Osteoblast (primary cell): Measurements from ENCODE around the gene LRRN2. TPM values are rescaled to one million over a fixed set of nuclear protein-coding genes. Genes with fewer than 3 reads are reported as not detected.
A peak's percentile ranks its signal among the peaks of the same experiment; 100 is the strongest.

Experiments used
- DNase-seq: peaks from one replicate; pipeline ENCODE4 v3.0.0; 2011; ENCODE audit warnings: low spot score, mixed read lengths; ENCODE audit not compliant: insufficient read length; ENCODE audit errors: missing footprints
- H2AFZ ChIP-seq: 2 replicates; pipeline ENCODE4 v1.6.0; 2011; ENCODE audit warnings: mild to moderate bottlenecking, low read length
- H3K27ac ChIP-seq: 2 replicates; pipeline ENCODE4 v1.5.1; 2011; ENCODE audit warnings: mild to moderate bottlenecking, low read depth, low read length, moderate library complexity
- H3K27me3 ChIP-seq: 2 replicates; pipeline ENCODE4 v1.6.0; 2012; ENCODE audit warnings: mild to moderate bottlenecking, control low read depth, inconsistent platforms, low read length, moderate library complexity; ENCODE audit not compliant: insufficient read depth
- H3K36me3 ChIP-seq: 2 replicates; pipeline ENCODE4 v1.5.1; 2011; ENCODE audit warnings: mild to moderate bottlenecking, low read length, control low read depth, moderate library complexity; ENCODE audit not compliant: insufficient read depth
- H3K4me1 ChIP-seq: 2 replicates; pipeline ENCODE4 v1.5.1; 2011; ENCODE audit warnings: mild to moderate bottlenecking, low read length, control low read depth, moderate library complexity; ENCODE audit not compliant: insufficient read depth
- H3K4me2 ChIP-seq: 2 replicates; pipeline ENCODE4 v1.6.0; 2011; ENCODE audit warnings: mild to moderate bottlenecking, low read length; ENCODE audit not compliant: insufficient read depth
- H3K4me3 ChIP-seq: fragments of 200-600 bp; sonication (generic); 3 replicates; pipeline ENCODE4 v1.5.1; 2012; ENCODE audit warnings: mild to moderate bottlenecking, low read length, inconsistent platforms; ENCODE audit not compliant: insufficient read depth
- H3K79me2 ChIP-seq: 2 replicates; pipeline ENCODE4 v1.6.0; 2012; ENCODE audit warnings: mild to moderate bottlenecking, low read length, control low read depth, inconsistent platforms; ENCODE audit not compliant: insufficient read depth
- H3K9me3 ChIP-seq: 2 replicates; pipeline ENCODE4 v1.5.1; 2011; ENCODE audit warnings: low read depth, low read length, control low read depth
- H4K20me1 ChIP-seq: 2 replicates; pipeline ENCODE4 v1.6.0; 2012; ENCODE audit warnings: mild to moderate bottlenecking, low read length, control low read depth; ENCODE audit not compliant: insufficient read depth
- CTCF ChIP-seq: IDR thresholded peaks from 2 replicates; pipeline ENCODE4 v1.5.1; 2011; ENCODE audit warnings: mild to moderate bottlenecking, low read depth, low read length, moderate library complexity; ENCODE audit errors: extremely low read depth
- total RNA-seq: library from RNA; depleted of rRNA; stranded (reverse); fragments of >200 nt; gene quantifications from 2 replicates; pipeline ENCODE4 v1.2.3, GENCODE V29; 2012

The LRRN2 gene
- total RNA-seq, 1 donor = under 0.01 TPM

- Histone ChIP-seq H3K9me3 (no peaks in the 10 kb centered on the region), H3K4me2 (no peak overlapping the region), H4K20me1 (no peaks in the 10 kb centered on the region), H3K36me3 (no peaks in the 10 kb centered on the region), H3K27ac (no peak overlapping the region), H3K79me2 (no peaks in the 10 kb centered on the region), H3K4me1 (no peaks in the 10 kb centered on the region), H3K27me3 (peaks cover 18% of the 10 kb centered on the region), H3K4me3 (no peak overlapping the region), H2AFZ (no peak overlapping the region)
- DNase-seq = no peak
- no peak for TF ChIP-seq CTCF
Observed at GRCh38 chr1:204702552-204703267, 17.2 kb upstream of the LRRN2 start.

- Histone ChIP-seq H3K4me3 (no peak overlapping the region), H3K9me3 (no peaks in the 10 kb centered on the region), H3K27me3 (peaks cover 22% of the 10 kb centered on the region), H3K4me2 (no peak overlapping the region), H3K79me2 (no peaks in the 10 kb centered on the region), H4K20me1 (no peaks in the 10 kb centered on the region), H3K27ac (no peak overlapping the region), H3K4me1 (no peaks in the 10 kb centered on the region), H2AFZ (no peak overlapping the region), H3K36me3 (no peaks in the 10 kb centered on the region)
- no peak for TF ChIP-seq CTCF
- peak; percentile 19 for DNase-seq
Observed at GRCh38 chr1:204701229-204701628, 15.7 kb upstream of the LRRN2 start.

- H3K9me3 ChIP-seq = no peaks in the 10 kb centered on the region
- H3K4me2 ChIP-seq = no peak overlapping the region
- TF ChIP-seq CTCF = no peak
- H2AFZ ChIP-seq = no peak overlapping the region
- H4K20me1 ChIP-seq = no peaks in the 10 kb centered on the region
- peaks cover 39% of the 10 kb centered on the region for H3K27me3 ChIP-seq
- no peaks in the 10 kb centered on the region for H3K4me1 ChIP-seq
- H3K36me3 ChIP-seq = no peaks in the 10 kb centered on the region
- H3K27ac ChIP-seq = no peak overlapping the region
- no peak for DNase-seq
- H3K79me2 ChIP-seq = no peaks in the 10 kb centered on the region
- H3K4me3 ChIP-seq = no peak overlapping the region
Observed at GRCh38 chr1:204697893-204698292, 12.4 kb upstream of the LRRN2 start.

GRCh38 chr1:204696606-204697005 lies 11.1 kb upstream of the LRRN2 start:
- Histone ChIP-seq H3K9me3 (no peaks in the 10 kb centered on the region), H3K4me2 (no peak overlapping the region), H3K4me3 (no peak overlapping the region), H2AFZ (no peak overlapping the region), H3K4me1 (no peaks in the 10 kb centered on the region), H3K79me2 (no peaks in the 10 kb centered on the region), H3K27ac (no peak overlapping the region), H3K27me3 (peaks cover 50% of the 10 kb centered on the region), H4K20me1 (no peaks in the 10 kb centered on the region), H3K36me3 (no peaks in the 10 kb centered on the region)
- no peak for TF ChIP-seq CTCF
- peak; percentile 19 for DNase-seq
